HEK293T (cell line): ENCODE results near the gene ID3.

ENCODE experiments used
- CTCF ChIA-PET: fragments of 350-600 bp; formaldehyde crosslinking; extraction: SDS; loops from one replicate; lab custom pipeline; 2021; ENCODE audit warnings: antibody characterized with exemption, inconsistent platforms; lab: Yijun Ruan, JAX
- POLR2A ChIA-PET: fragments of 350-600 bp; formaldehyde crosslinking; extraction: SDS; loops from one replicate; lab custom pipeline; 2020; ENCODE audit warnings: antibody characterized with exemption, inconsistent platforms; lab: Yijun Ruan, JAX
- DNase-seq: peaks from one replicate; pipeline ENCODE4 v3.0.0; 2012; ENCODE audit warnings: mixed read lengths; ENCODE audit errors: extremely low spot score
- ARNT ChIP-seq: fragments of 450-650 bp; IDR thresholded peaks from 2 replicates; pipeline ENCODE4 v1.6.1; 2017; ENCODE audit warnings: mild to moderate bottlenecking
- BHLHE40 ChIP-seq: fragments of 450-650 bp; IDR thresholded peaks from 2 replicates; pipeline ENCODE4 v1.6.1; 2016; ENCODE audit warnings: mild to moderate bottlenecking, moderate library complexity, borderline replicate concordance
- CTBP1 ChIP-seq: fragments of 450-650 bp; IDR thresholded peaks from 2 replicates; pipeline ENCODE4 v1.6.1; 2016; ENCODE audit warnings: borderline replicate concordance
- ELF4 ChIP-seq: fragments of 450-650 bp; IDR thresholded peaks from 2 replicates; pipeline ENCODE4 v1.6.1; 2017; ENCODE audit warnings: antibody characterized with exemption
- FOXA1 ChIP-seq: fragments of 450-650 bp; IDR thresholded peaks from 2 replicates; pipeline ENCODE4 v1.6.1; 2016; ENCODE audit warnings: mild to moderate bottlenecking
- FOXK2 ChIP-seq: fragments of 450-650 bp; IDR thresholded peaks from 2 replicates; pipeline ENCODE4 v1.6.1; 2016; ENCODE audit warnings: mild to moderate bottlenecking
- FOXM1 ChIP-seq: fragments of 450-650 bp; IDR thresholded peaks from 2 replicates; pipeline ENCODE4 v1.6.1; 2017; ENCODE audit warnings: mild to moderate bottlenecking, borderline replicate concordance
- HDGF ChIP-seq: fragments of 450-650 bp; IDR thresholded peaks from 2 replicates; pipeline ENCODE4 v1.6.1; 2017; ENCODE audit warnings: antibody characterized with exemption, borderline replicate concordance
- L3MBTL2 ChIP-seq: fragments of 450-650 bp; conservative IDR thresholded peaks from 2 replicates; pipeline ENCODE4 v1.6.1; 2016; ENCODE audit warnings: mild to moderate bottlenecking
- LEF1 ChIP-seq: fragments of 450-650 bp; IDR thresholded peaks from 2 replicates; pipeline ENCODE4 v1.6.1; 2017; ENCODE audit warnings: mild to moderate bottlenecking, borderline replicate concordance
- NFRKB ChIP-seq: fragments of 450-650 bp; IDR thresholded peaks from 2 replicates; pipeline ENCODE4 v1.6.1; 2016; ENCODE audit warnings: mild to moderate bottlenecking, moderate library complexity
- PKNOX1 ChIP-seq: fragments of 450-650 bp; IDR thresholded peaks from 2 replicates; pipeline ENCODE4 v1.6.1; 2016
- SP1 ChIP-seq: fragments of 450-650 bp; IDR thresholded peaks from 2 replicates; pipeline ENCODE4 v1.6.1; 2017
- SUZ12 ChIP-seq: fragments of 450-650 bp; IDR thresholded peaks from 2 replicates; pipeline ENCODE4 v1.6.1; 2016; ENCODE audit warnings: mild to moderate bottlenecking
- TARDBP ChIP-seq: fragments of 450-650 bp; IDR thresholded peaks from 2 replicates; pipeline ENCODE4 v1.6.1; 2016
- ZNF384 ChIP-seq: fragments of 450-650 bp; IDR thresholded peaks from 2 replicates; pipeline ENCODE4 v1.6.1; 2016

ID3 gene

DNA sequence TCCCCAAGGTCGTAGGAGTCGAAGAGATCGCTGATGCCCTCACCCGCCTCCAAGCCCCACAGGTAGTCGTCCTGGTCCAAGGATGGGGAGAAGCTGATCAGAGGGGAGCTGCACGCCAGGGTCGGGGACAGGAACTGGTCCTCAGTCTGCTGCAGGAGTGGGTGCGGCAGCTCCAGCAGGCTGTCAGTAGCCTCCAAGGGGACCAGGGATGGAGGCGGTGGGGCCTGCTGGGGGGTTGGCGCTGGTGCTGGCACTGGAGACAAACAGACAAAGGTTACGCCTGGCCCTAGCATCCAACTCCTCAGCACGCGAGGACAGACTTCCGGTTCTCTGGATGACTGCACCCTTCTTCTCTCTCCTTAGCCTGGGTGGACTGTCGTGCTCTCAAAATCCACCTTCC, 49.4 kb downstream of the ID3 start:
- no peak for DNase-seq
- CTCF ChIA-PET = interaction anchor here (0.9 kb wide), 1 partner anchor 13 kb away, joined by 3 read pairs; no protein-coding TSS in a partner anchor
- no peak for TF ChIP-seq FOXK2
- no peak for TF ChIP-seq NFRKB
- no peak for TF ChIP-seq PKNOX1
- no peak for TF ChIP-seq SUZ12
- TF ChIP-seq ZNF384 = no peak
- TF ChIP-seq CTBP1 = no peak
- TF ChIP-seq HDGF = no peak
- TF ChIP-seq ARNT = no peak
- TF ChIP-seq FOXA1 = no peak
- no peak for TF ChIP-seq TARDBP
- no peak for TF ChIP-seq L3MBTL2
- TF ChIP-seq ELF4 = no peak
- no peak for TF ChIP-seq FOXM1
- TF ChIP-seq SP1 = no peak
- TF ChIP-seq BHLHE40 = no peak
- no peak for TF ChIP-seq LEF1
- POLR2A ChIA-PET = interaction anchor here (1.3 kb wide), 1 partner anchor 18 kb away, joined by 3 read pairs; no protein-coding TSS in a partner anchor
